IPS-15b (cell line): ENCODE data around the gene PPFIBP1.

Source experiments
- H3K27me3 ChIP-seq: one replicate; pipeline ENCODE4 v1.6.1; 2013; ENCODE audit warnings: low read length; ENCODE audit not compliant: control insufficient read depth, insufficient read depth
- H3K36me3 ChIP-seq: one replicate; pipeline ENCODE4 v1.6.1; 2013; ENCODE audit warnings: low read length; ENCODE audit not compliant: control insufficient read depth, insufficient read depth
- H3K4me1 ChIP-seq: one replicate; pipeline ENCODE4 v1.6.1; 2013; ENCODE audit warnings: mild to moderate bottlenecking, low read length; ENCODE audit not compliant: control insufficient read depth, insufficient read depth
- H3K4me3 ChIP-seq: one replicate; pipeline ENCODE4 v1.5.1; 2013; ENCODE audit warnings: low read depth, low read length
- H3K9ac ChIP-seq: one replicate; pipeline ENCODE4 v1.6.1; 2013; ENCODE audit warnings: low read depth, mild to moderate bottlenecking, low read length
- H3K9me3 ChIP-seq: one replicate; pipeline ENCODE4 v1.6.1; 2013; ENCODE audit warnings: mild to moderate bottlenecking, low read length; ENCODE audit not compliant: control insufficient read depth, insufficient read depth

PPFIBP1 gene

DNA sequence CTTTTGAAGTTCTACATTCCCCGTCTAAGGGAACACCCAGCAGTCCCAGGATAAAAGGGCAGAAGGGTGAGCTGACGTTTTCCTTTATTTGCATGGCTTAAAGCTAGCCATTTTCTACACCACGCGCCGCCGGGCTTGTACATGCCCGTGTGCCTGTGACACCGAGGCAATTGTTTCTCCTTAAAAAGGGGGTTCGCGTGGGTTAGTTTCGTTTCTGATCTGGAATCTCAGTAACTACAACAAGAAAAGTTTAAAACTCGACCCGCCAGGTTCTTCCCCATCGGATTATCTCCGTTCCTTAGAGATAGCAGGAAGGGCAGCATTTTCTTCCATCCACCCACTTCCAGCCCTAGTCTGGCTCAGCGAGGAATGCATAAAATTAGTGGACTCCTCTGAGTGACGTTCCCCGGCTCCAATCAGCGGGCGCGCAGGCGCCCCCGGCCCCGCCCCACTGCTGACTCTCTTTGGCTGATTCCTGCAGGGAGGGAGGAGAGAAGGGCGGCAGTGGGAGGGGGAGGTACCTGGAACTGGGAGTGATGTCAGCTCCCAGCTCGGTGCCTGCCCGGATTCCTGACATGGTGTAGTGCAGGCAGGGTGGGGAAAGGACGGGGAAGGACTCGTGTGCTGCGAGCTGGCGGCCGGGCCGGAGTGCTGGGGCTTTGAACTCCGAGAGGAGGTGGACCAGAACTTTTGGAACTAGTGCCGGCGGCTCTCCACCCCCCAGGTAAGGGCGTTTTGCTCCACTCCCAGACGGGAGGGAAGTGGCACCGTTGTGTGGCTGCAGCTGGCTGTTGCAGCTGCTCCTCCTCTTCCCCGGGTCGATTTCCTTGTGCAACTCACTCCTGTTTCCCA, at the start of gene PPFIBP1:
Gene PPFIBP1, plus strand, starts transcription at position 565 of the 852 bp plus-strand sequence. CDS start 109,191 bp downstream, outside the sequence.
- Histone ChIP-seq H3K4me3 (peak within 1 kb of the TSS; percentile 82), H3K9ac (peak within 1 kb of the TSS; percentile 57), H3K4me1 (peaks cover 16% of the 10 kb centered on the region), H3K27me3 (peaks cover 14% of the 10 kb centered on the region), H3K36me3 (no peaks in the 10 kb centered on the region), H3K9me3 (no peaks in the 10 kb centered on the region)

GRCh38 chr12:27474344-27474743, 49.7 kb upstream of the PPFIBP1 start:
- no peak overlapping the region for H3K9ac ChIP-seq

DNA sequence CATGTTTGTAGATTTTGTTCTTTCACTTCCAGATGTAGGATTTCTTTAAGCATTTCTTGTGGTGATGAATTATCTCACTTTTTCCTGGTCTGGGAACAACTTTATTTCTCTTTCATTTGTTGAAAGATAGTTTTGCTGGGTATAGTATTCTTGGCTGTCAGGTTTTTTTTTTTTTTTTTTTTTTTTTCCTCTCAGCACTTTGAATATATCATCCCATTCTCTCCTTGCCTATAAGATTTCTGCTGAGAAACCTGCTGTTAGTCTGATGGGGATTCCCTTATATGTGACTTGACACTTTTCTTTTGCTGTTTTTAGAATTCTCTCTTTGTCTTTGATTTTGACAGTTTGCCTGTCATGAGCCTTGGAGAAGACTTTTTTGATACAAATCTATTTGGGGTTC, 47.0 kb upstream of the PPFIBP1 start:
- Histone ChIP-seq H3K36me3 (no peaks in the 10 kb centered on the region), H3K4me3 (no peak overlapping the region), H3K9me3 (no peaks in the 10 kb centered on the region), H3K27me3 (no peaks in the 10 kb centered on the region), H3K9ac (no peak overlapping the region), H3K4me1 (no peaks in the 10 kb centered on the region)

More at GRCh38 chr12:27474344-27474743, 49.7 kb upstream of the PPFIBP1 start:
- Histone ChIP-seq H3K4me1 (no peaks in the 10 kb centered on the region), H3K27me3 (no peaks in the 10 kb centered on the region), H3K36me3 (no peaks in the 10 kb centered on the region), H3K4me3 (no peak overlapping the region), H3K9me3 (no peaks in the 10 kb centered on the region)

DNA sequence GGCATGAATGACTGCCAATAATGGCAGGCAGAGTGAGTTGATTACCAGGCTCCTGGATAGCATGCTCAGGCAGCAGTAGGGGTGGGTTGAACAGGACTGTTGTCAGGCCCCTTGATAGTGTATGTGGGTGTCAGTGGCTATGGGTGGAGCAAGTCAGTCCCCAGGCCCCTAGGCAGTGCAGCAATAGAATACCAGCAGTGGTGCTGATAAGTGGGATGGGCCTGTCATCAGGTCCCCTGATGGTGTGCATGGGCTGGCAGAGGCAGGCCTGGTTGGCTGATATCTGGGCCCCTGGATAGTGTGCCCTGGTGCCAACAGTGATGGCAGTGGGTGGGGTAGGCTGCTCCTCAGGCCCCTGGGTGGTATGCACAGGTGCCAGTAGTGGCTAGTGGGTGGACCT, 45.1 kb upstream of the PPFIBP1 start:
- no peak overlapping the region for H3K9ac ChIP-seq
- H3K27me3 ChIP-seq = no peaks in the 10 kb centered on the region
- no peaks in the 10 kb centered on the region for H3K4me1 ChIP-seq
- H3K4me3 ChIP-seq = no peak overlapping the region
- H3K9me3 ChIP-seq = no peaks in the 10 kb centered on the region
- H3K36me3 ChIP-seq = no peaks in the 10 kb centered on the region

DNA sequence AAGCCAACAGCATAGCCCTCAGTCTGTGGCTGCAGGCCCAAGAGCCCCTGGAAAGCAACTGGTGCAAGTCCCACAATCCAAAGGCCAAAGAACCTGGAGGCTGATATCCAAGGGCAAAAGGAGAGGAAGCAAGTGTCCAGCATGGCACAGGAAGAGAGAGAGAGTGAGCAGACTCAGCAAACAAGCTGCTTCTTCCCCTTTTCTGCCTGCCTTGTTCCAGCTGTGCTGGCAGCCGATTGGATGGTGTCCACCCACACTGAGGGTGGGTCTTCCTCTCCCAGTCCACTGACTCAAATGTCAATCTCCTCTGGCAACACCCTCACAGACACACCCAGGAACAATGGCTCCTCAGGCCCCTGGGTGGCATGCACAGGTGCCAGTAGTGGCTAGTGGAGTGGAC, 44.0 kb upstream of the PPFIBP1 start:
- H3K4me3 ChIP-seq = no peak overlapping the region
- H3K9ac ChIP-seq = no peak overlapping the region
- H3K27me3 ChIP-seq = no peaks in the 10 kb centered on the region
- H3K9me3 ChIP-seq = no peaks in the 10 kb centered on the region
- H3K4me1 ChIP-seq = no peaks in the 10 kb centered on the region
- no peaks in the 10 kb centered on the region for H3K36me3 ChIP-seq

- no peak overlapping the region for H3K9ac ChIP-seq
- no peaks in the 10 kb centered on the region for H3K9me3 ChIP-seq
- H3K4me3 ChIP-seq = no peak overlapping the region
- no peaks in the 10 kb centered on the region for H3K27me3 ChIP-seq
- no peaks in the 10 kb centered on the region for H3K4me1 ChIP-seq
- H3K36me3 ChIP-seq = no peaks in the 10 kb centered on the region
Measured at GRCh38 chr12:27486961-27487360, 37.0 kb upstream of the PPFIBP1 start.

- Histone ChIP-seq H3K36me3 (no peaks in the 10 kb centered on the region), H3K4me3 (no peak overlapping the region), H3K27me3 (no peaks in the 10 kb centered on the region), H3K9ac (no peak overlapping the region), H3K9me3 (no peaks in the 10 kb centered on the region), H3K4me1 (no peaks in the 10 kb centered on the region)
Measured at GRCh38 chr12:27488479-27488878, 35.5 kb upstream of the PPFIBP1 start.

GRCh38 chr12:27491226-27491625, 32.8 kb upstream of the PPFIBP1 start:
- no peak overlapping the region for H3K9ac ChIP-seq
- H3K4me3 ChIP-seq = no peak overlapping the region
- H3K36me3 ChIP-seq = no peaks in the 10 kb centered on the region
- no peaks in the 10 kb centered on the region for H3K27me3 ChIP-seq
- no peaks in the 10 kb centered on the region for H3K9me3 ChIP-seq
- H3K4me1 ChIP-seq = no peaks in the 10 kb centered on the region

GRCh38 chr12:27493260-27493940, 30.6 kb upstream of the PPFIBP1 start:
- Histone ChIP-seq H3K4me3 (no peak overlapping the region), H3K36me3 (no peaks in the 10 kb centered on the region), H3K4me1 (no peaks in the 10 kb centered on the region), H3K9ac (no peak overlapping the region), H3K27me3 (no peaks in the 10 kb centered on the region), H3K9me3 (no peaks in the 10 kb centered on the region)

DNA sequence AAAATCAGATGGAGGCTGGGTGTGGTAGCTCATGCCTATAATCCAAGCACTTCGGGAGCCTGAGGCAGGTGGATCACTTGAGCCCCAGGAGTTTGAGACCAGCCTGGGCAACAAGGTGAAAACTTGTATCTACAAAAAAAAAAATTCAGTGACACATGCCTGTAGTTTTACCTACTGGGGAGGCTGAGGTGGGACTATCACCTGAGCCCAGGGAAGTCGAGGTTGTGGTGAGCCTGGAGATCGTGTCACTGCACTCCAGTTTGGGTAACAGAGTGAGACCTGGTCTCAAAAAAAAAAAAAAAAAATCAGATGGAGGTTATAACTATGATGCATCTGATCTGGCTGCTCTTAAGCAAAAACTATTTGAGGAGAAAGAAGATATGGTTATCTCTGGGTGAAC, 26.6 kb upstream of the PPFIBP1 start:
- Histone ChIP-seq H3K9ac (no peak overlapping the region), H3K4me1 (no peaks in the 10 kb centered on the region), H3K9me3 (no peaks in the 10 kb centered on the region), H3K4me3 (no peak overlapping the region), H3K27me3 (no peaks in the 10 kb centered on the region), H3K36me3 (no peaks in the 10 kb centered on the region)

DNA sequence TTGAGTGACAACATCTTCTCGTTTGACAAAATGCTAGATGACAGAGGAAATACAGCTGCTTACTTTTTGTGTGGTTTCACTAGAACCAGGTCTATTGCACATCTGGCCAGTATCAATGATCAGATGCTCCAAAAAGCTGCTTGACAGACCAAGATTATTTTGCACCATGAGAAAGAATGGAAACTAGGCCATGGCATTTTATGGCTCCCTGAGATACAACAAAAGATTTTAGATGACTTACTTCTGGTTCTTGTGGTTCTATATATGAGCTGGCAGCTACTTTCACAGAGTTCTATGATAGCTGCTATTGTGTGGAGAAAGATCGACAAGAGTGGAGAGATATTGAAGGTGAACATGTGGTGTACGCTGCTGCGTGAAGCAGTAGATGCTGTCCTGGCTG, 25.9 kb upstream of the PPFIBP1 start:
- H3K9ac ChIP-seq = no peak overlapping the region
- H3K4me1 ChIP-seq = no peaks in the 10 kb centered on the region
- no peaks in the 10 kb centered on the region for H3K36me3 ChIP-seq
- H3K4me3 ChIP-seq = no peak overlapping the region
- H3K27me3 ChIP-seq = no peaks in the 10 kb centered on the region
- no peaks in the 10 kb centered on the region for H3K9me3 ChIP-seq

DNA sequence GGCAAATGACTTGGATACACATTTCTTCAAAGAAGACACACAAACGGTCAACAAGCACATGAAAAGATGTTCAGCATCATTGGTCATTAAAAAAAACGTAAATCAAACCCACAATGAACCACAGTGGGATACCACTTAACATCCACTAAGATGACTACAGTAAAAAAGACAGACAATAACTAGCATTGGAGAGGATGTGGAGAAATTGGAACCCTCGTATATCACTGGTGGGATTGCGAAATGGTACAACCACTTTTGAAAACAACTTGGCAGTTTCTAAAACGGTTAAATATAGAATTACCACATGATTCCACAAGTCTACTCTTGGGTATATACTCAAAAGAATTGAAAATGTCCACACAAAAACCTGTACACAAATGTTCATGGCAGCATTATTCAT, 25.2 kb upstream of the PPFIBP1 start:
- H3K36me3 ChIP-seq = no peaks in the 10 kb centered on the region
- H3K4me3 ChIP-seq = no peak overlapping the region
- H3K9ac ChIP-seq = no peak overlapping the region
- no peaks in the 10 kb centered on the region for H3K27me3 ChIP-seq
- H3K9me3 ChIP-seq = no peaks in the 10 kb centered on the region
- H3K4me1 ChIP-seq = no peaks in the 10 kb centered on the region
